ENCODE data around the gene SHROOM3.

SHROOM3 gene

GRCh38 chr4:76830964-76831703, 396.1 kb downstream of the SHROOM3 start:
- Histone ChIP-seq H3K9me3 (no peaks in the 10 kb centered on the region; the same call in 1 of the 2 replicates), H3K4me3 (ENCODE audit: low read depth, low read length) (no peak overlapping the region), H3K27me3 (no peaks in the 10 kb centered on the region), H3K4me1 (no peaks in the 10 kb centered on the region), H3K36me3 (no peaks in the 10 kb centered on the region)
- DNase-seq: no peak
- no peak for TF ChIP-seq CTCF (IDR thresholded peaks at IDR 0.05; ENCODE audit: low read depth, low read length)

GRCh38 chr4:76831711-76832373, 396.8 kb downstream of the SHROOM3 start:
- H3K36me3 ChIP-seq: no peaks in the 10 kb centered on the region
- no peaks in the 10 kb centered on the region for H3K4me1 ChIP-seq
- no peaks in the 10 kb centered on the region for H3K27me3 ChIP-seq
- no peak overlapping the region for H3K4me3 ChIP-seq (ENCODE audit: low read depth, low read length)
- TF ChIP-seq CTCF (IDR thresholded peaks at IDR 0.05; ENCODE audit: low read depth, low read length): no peak
- DNase-seq: no peak
- no peaks in the 10 kb centered on the region; the same call in 1 of the 2 replicates for H3K9me3 ChIP-seq

Measured in BE2C (cell line).